ENCODE results near the gene LRRN3. TPM values are rescaled to one million over a fixed set of nuclear protein-coding genes. Genes with fewer than 3 reads are reported as not detected.

Gene LRRN3
- total RNA-seq, 1 donor from 2014 or later, result 0.98 TPM

- no peak for TF ChIP-seq POLR2A (IDR thresholded peaks at IDR 0.05)
- no peaks in the 10 kb centered on the region for H3K36me3 ChIP-seq
- no peak for DNase-seq (ENCODE audit: extremely low spot score in 2 of 2)
- H3K4me3 ChIP-seq, result no peak overlapping the region
- H3K9me3 ChIP-seq, result no peaks in the 10 kb centered on the region
- H3K27ac ChIP-seq, result no peak overlapping the region
- no peaks in the 10 kb centered on the region for H3K27me3 ChIP-seq
- H3K4me1 ChIP-seq, result no peaks in the 10 kb centered on the region
- intact Hi-C loops (cut with DNase I), result no loop called here
Observed at GRCh38 chr7:111082351-111082750, 8.6 kb upstream of the LRRN3 start.

GRCh38 chr7:111083413-111083812 is 7.5 kb upstream of the LRRN3 start:
- H3K4me3 ChIP-seq, result no peak overlapping the region
- intact Hi-C loops (cut with DNase I), result no loop called here
- no peaks in the 10 kb centered on the region for H3K4me1 ChIP-seq
- H3K9me3 ChIP-seq, result no peaks in the 10 kb centered on the region
- TF ChIP-seq POLR2A (IDR thresholded peaks at IDR 0.05) (no peak), POLR2AphosphoS5 (IDR thresholded peaks at IDR 0.05; ENCODE audit: insufficient read depth in 1 of 2, low read depth in 1 of 2) (no peak), CTCF (IDR thresholded peaks at IDR 0.05) (no peak)
- H3K36me3 ChIP-seq, result no peaks in the 10 kb centered on the region
- H3K27me3 ChIP-seq, result no peaks in the 10 kb centered on the region
- DNase-seq (ENCODE audit: extremely low spot score in 2 of 2), result no peak
- no peak overlapping the region for H3K27ac ChIP-seq

GRCh38 chr7:111085356-111085755 is 5.6 kb upstream of the LRRN3 start:
- no peaks in the 10 kb centered on the region for H3K27me3 ChIP-seq
- no peaks in the 10 kb centered on the region for H3K4me1 ChIP-seq
- no peak overlapping the region for H3K27ac ChIP-seq
- no peak overlapping the region for H3K4me3 ChIP-seq
- H3K36me3 ChIP-seq, result no peaks in the 10 kb centered on the region
- intact Hi-C loops (cut with DNase I), result no loop called here
- no peaks in the 10 kb centered on the region for H3K9me3 ChIP-seq
- TF ChIP-seq POLR2AphosphoS5 (IDR thresholded peaks at IDR 0.05; ENCODE audit: insufficient read depth in 1 of 2, low read depth in 1 of 2), result no peak
- no peak for DNase-seq (ENCODE audit: extremely low spot score in 2 of 2)

GRCh38 chr7:111086532-111086931 is 4.4 kb upstream of the LRRN3 start:
- intact Hi-C loops (cut with DNase I), result no loop called here
- no peak for DNase-seq (ENCODE audit: extremely low spot score in 2 of 2)
- Histone ChIP-seq H3K36me3 (no peaks in the 10 kb centered on the region), H3K4me3 (no peak overlapping the region), H3K4me1 (peaks cover under 1% of the 10 kb centered on the region), H3K27ac (no peak overlapping the region), H3K9me3 (no peaks in the 10 kb centered on the region), H3K27me3 (no peaks in the 10 kb centered on the region)
- TF ChIP-seq POLR2AphosphoS5 (IDR thresholded peaks at IDR 0.05; ENCODE audit: insufficient read depth in 1 of 2, low read depth in 1 of 2), result no peak
- no peak for TF ChIP-seq POLR2A (IDR thresholded peaks at IDR 0.05)
- TF ChIP-seq CTCF (IDR thresholded peaks at IDR 0.05), result no peak

GRCh38 chr7:111088328-111088727 is 2.6 kb upstream of the LRRN3 start:
- DNase-seq (ENCODE audit: extremely low spot score in 2 of 2), result no peak

GRCh38 chr7:111089822-111090426 is 1.0 kb upstream of the LRRN3 start:
- Histone ChIP-seq H3K4me3 (no peak overlapping the region), H3K9me3 (no peaks in the 10 kb centered on the region), H3K27me3 (no peaks in the 10 kb centered on the region), H3K27ac (no peak overlapping the region), H3K36me3 (no peaks in the 10 kb centered on the region), H3K4me1 (peaks cover 14% of the 10 kb centered on the region)
- TF ChIP-seq POLR2AphosphoS5 (IDR thresholded peaks at IDR 0.05; ENCODE audit: insufficient read depth in 1 of 2, low read depth in 1 of 2) (no peak), CTCF (IDR thresholded peaks at IDR 0.05) (peak in 2 of 3 experiments; percentile 35 to 53), POLR2A (IDR thresholded peaks at IDR 0.05) (no peak)
- DNase-seq (ENCODE audit: extremely low spot score in 2 of 2), result no peak
- intact Hi-C loops (cut with DNase I), result loop anchor here (10.0 kb wide), 1 partner anchor 395 kb away; no protein-coding TSS in a partner anchor

More at GRCh38 chr7:111088328-111088727, 2.6 kb upstream of the LRRN3 start:
- intact Hi-C loops (cut with DNase I), result no loop called here
- Histone ChIP-seq H3K36me3 (no peaks in the 10 kb centered on the region), H3K27ac (no peak overlapping the region), H3K4me1 (peaks cover 14% of the 10 kb centered on the region), H3K9me3 (no peaks in the 10 kb centered on the region), H3K27me3 (no peaks in the 10 kb centered on the region), H3K4me3 (no peak overlapping the region)
- TF ChIP-seq POLR2A (IDR thresholded peaks at IDR 0.05), result no peak

All from vagina (tissue), 2 donors.